MM.1S (cell line): ENCODE measurements around the gene AZIN2.

Experiments
- EZH2 ChIP-seq: fragments of 300-600 bp; sonication (generic); optimal IDR thresholded peaks from 2 replicates; pipeline ENCODE3; 2017; ENCODE audit warnings: low read depth, mild to moderate bottlenecking, antibody characterized with exemption, low read length, mixed read lengths
- TF ChIP-seq, protein P1 (sequence below): fragments of 300-600 bp; sonication (generic); IDR thresholded peaks from 2 replicates; pipeline ENCODE4 v1.5.1; 2016; ENCODE audit warnings: antibody characterized with exemption, low read length, mixed read lengths

DNA sequence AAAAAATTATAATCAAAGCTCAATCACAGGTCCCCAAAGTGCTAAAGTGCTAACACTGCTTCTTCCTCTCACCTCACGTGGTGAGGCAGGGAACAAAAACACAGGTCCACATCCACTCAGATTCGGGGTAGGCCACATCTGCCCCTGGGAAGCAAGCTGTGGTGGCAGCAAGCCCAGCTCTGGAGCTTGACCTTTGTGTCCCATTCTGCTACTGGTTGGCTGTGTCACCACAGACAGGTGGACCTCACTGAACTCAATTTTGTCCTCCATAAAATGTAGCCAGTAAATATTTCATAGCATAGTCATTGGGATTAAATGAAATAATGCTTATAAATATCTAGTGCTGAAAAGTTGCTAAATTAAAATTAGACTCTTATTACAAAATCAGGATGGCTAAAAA, 8.5 kb downstream of the AZIN2 start:
- TF ChIP-seq, protein P1, sequence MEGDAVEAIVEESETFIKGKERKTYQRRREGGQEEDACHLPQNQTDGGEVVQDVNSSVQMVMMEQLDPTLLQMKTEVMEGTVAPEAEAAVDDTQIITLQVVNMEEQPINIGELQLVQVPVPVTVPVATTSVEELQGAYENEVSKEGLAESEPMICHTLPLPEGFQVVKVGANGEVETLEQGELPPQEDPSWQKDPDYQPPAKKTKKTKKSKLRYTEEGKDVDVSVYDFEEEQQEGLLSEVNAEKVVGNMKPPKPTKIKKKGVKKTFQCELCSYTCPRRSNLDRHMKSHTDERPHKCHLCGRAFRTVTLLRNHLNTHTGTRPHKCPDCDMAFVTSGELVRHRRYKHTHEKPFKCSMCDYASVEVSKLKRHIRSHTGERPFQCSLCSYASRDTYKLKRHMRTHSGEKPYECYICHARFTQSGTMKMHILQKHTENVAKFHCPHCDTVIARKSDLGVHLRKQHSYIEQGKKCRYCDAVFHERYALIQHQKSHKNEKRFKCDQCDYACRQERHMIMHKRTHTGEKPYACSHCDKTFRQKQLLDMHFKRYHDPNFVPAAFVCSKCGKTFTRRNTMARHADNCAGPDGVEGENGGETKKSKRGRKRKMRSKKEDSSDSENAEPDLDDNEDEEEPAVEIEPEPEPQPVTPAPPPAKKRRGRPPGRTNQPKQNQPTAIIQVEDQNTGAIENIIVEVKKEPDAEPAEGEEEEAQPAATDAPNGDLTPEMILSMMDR: no peak
- TF ChIP-seq EZH2: no peak
